HepG2 (cell line): ENCODE measurements around the gene ACTL8. TPM values are rescaled to one million over a fixed set of nuclear protein-coding genes. Genes with fewer than 3 reads are reported as not detected.

Experiments used
- CEBPZ ChIP-seq: IDR thresholded peaks from 2 replicates; pipeline ENCODE4 v1.6.1; 2012; ENCODE audit warnings: low read length, improper control_type of control experiment
- KAT7 ChIP-seq: IDR thresholded peaks from 2 replicates; pipeline ENCODE4 v1.6.1; 2018; ENCODE audit warnings: borderline replicate concordance, missing compliant biosample characterization
- KLF11 ChIP-seq: IDR thresholded peaks from 2 replicates; pipeline ENCODE4 v1.6.1; 2016; ENCODE audit warnings: missing compliant biosample characterization
- MYC ChIP-seq: sonication (generic); formaldehyde crosslinking; IDR thresholded peaks from 2 replicates; pipeline ENCODE4 v1.9.0; 2021; ENCODE audit warnings: missing genetic modification reagents, borderline replicate concordance
- NFE2L1 ChIP-seq: sonication (generic); formaldehyde crosslinking; IDR thresholded peaks from 2 replicates; pipeline ENCODE4 v1.4.0; 2020; ENCODE audit warnings: missing genetic modification reagents, mild to moderate bottlenecking, borderline replicate concordance
- PRDM10 ChIP-seq: sonication (generic); formaldehyde crosslinking; IDR thresholded peaks from 2 replicates; pipeline ENCODE4 v1.4.0; 2020; ENCODE audit warnings: low read depth, missing genetic modification reagents
- RXRA ChIP-seq: sonication (generic); formaldehyde crosslinking; IDR thresholded peaks from 2 replicates; pipeline ENCODE4 v1.5.1; 2020; ENCODE audit warnings: missing genetic modification reagents
- SNAI1 ChIP-seq: sonication (generic); formaldehyde crosslinking; IDR thresholded peaks from 2 replicates; pipeline ENCODE4 v1.5.0; 2020; ENCODE audit warnings: mild to moderate bottlenecking, missing genetic modification reagents, borderline replicate concordance
- SOX6 ChIP-seq, 2 experiments: fragments of 450-650 bp in 1 of 2; sonication (generic) in 1 of 2; formaldehyde crosslinking in 1 of 2; IDR thresholded peaks; 2 replicates each; pipeline versions ENCODE4 v1.4.0 to v1.6.1; 2017 to 2020; ENCODE audit warnings: antibody characterized with exemption in 1 of 2, mild to moderate bottlenecking in 1 of 2, missing genetic modification reagents in 1 of 2
- ZNF264 ChIP-seq: sonication (generic); formaldehyde crosslinking; IDR thresholded peaks from 2 replicates; pipeline ENCODE4 v1.4.0; 2020; ENCODE audit warnings: missing genetic modification reagents
- ZNF484 ChIP-seq: sonication (generic); formaldehyde crosslinking; IDR thresholded peaks from 2 replicates; pipeline ENCODE4 v1.5.1; 2020; ENCODE audit warnings: mild to moderate bottlenecking, low read depth, missing genetic modification reagents, borderline replicate concordance
- ZNF510 ChIP-seq: sonication (generic); formaldehyde crosslinking; IDR thresholded peaks from 2 replicates; pipeline ENCODE4 v1.4.0; 2020; ENCODE audit warnings: low read depth, mild to moderate bottlenecking, missing genetic modification reagents
- polyA plus RNA-seq, 8 experiments: library from polyadenylated mRNA; depleted of rRNA in 3 of 8; stranded (reverse) in 7 of 8; unstranded in 1 of 8; fragments of >200 nt; fragmentation: Illumina TruSeq in 4 of 8; extraction: Trizol in 4 of 8; gene quantifications; 2 replicates each; pipeline versions ENCODE4 v1.2.1 to v1.2.3, GENCODE V29; 2011 to 2016; ENCODE audit warnings: low read depth in 4 of 8, missing spikeins in 1 of 8, mixed read lengths in 1 of 8; ENCODE audit not compliant: insufficient read depth in 1 of 8
- total RNA-seq, 5 experiments: library from RNA; depleted of rRNA; stranded (reverse); fragments of >200 nt; fragmentation: Illumina TruSeq; extraction: Trizol; gene quantifications; 2 replicates each; pipeline ENCODE4 v1.2.3, GENCODE V29; 2016; ENCODE audit warnings: low read depth in 1 of 5
- TF ChIP-seq, protein P1 (sequence below): sonication (generic); formaldehyde crosslinking; IDR thresholded peaks from 2 replicates; pipeline ENCODE4 v1.9.0; 2022; ENCODE audit warnings: missing genetic modification reagents, mild to moderate bottlenecking, borderline replicate concordance
- TF ChIP-seq, protein P2 (sequence below): IDR thresholded peaks from 2 replicates; pipeline ENCODE4 v1.6.1; 2016; ENCODE audit warnings: missing compliant biosample characterization, missing genetic modification reagents, borderline replicate concordance
- TF ChIP-seq, protein P3 (sequence below): sonication (generic); formaldehyde crosslinking; IDR thresholded peaks from 2 replicates; pipeline ENCODE4 v1.4.0; 2020; ENCODE audit warnings: missing genetic modification reagents, borderline replicate concordance

Gene ACTL8
- total and polyA plus RNA-seq, 2 of the 13 experiments (the other 11 are each of a cell fraction or from before 2014, with no cell fraction given) = 0.09 to 0.64 TPM

DNA sequence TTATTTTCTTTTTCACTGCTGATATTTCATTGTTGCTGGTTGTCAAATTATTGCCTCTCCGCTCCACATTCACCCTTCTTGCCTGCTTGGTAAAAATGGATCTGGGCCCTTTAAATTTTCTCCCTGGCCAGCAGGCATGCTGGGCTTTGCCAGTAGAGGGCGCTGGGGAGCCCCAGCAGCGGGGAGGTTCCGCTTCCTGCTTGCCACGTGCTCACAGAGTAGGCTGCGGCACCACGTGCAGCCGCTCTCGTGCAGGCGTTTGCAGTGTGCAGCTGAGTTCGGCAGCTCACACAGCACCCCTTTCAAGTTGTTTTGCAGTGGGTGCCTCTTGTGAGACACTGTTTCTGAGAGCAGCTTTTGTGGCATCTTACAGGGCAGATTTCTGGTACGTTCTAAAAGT is at the start of gene ACTL8 (continued):
- TF ChIP-seq PRDM10 (CRISPR knock-in tag) (no peak), SOX6 (IDR thresholded peaks at IDR 0.05) (no peak), SOX6 (CRISPR knock-in tag; IDR thresholded peaks at IDR 0.05) (no peak), NFE2L1 (CRISPR knock-in tag) (no peak), KAT7 (no peak), ZNF484 (no peak), KLF11 (no peak), CEBPZ (no peak), ZNF510 (no peak), MYC (CRISPR knock-in tag) (peak; percentile 84; the same call in 1 of the 2 replicates), SNAI1 (CRISPR knock-in tag) (no peak), ZNF264 (CRISPR knock-in tag) (no peak), RXRA (CRISPR knock-in tag) (no peak)
- TF ChIP-seq, protein P1, sequence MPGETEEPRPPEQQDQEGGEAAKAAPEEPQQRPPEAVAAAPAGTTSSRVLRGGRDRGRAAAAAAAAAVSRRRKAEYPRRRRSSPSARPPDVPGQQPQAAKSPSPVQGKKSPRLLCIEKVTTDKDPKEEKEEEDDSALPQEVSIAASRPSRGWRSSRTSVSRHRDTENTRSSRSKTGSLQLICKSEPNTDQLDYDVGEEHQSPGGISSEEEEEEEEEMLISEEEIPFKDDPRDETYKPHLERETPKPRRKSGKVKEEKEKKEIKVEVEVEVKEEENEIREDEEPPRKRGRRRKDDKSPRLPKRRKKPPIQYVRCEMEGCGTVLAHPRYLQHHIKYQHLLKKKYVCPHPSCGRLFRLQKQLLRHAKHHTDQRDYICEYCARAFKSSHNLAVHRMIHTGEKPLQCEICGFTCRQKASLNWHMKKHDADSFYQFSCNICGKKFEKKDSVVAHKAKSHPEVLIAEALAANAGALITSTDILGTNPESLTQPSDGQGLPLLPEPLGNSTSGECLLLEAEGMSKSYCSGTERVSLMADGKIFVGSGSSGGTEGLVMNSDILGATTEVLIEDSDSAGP (CRISPR knock-in tag) = peak; percentile 57
- TF ChIP-seq, protein P2, sequence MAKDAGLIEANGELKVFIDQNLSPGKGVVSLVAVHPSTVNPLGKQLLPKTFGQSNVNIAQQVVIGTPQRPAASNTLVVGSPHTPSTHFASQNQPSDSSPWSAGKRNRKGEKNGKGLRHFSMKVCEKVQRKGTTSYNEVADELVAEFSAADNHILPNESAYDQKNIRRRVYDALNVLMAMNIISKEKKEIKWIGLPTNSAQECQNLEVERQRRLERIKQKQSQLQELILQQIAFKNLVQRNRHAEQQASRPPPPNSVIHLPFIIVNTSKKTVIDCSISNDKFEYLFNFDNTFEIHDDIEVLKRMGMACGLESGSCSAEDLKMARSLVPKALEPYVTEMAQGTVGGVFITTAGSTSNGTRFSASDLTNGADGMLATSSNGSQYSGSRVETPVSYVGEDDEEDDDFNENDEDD (CRISPR knock-in tag) = peak; percentile 39; the same call in 1 of the 2 replicates
- TF ChIP-seq, protein P3, sequence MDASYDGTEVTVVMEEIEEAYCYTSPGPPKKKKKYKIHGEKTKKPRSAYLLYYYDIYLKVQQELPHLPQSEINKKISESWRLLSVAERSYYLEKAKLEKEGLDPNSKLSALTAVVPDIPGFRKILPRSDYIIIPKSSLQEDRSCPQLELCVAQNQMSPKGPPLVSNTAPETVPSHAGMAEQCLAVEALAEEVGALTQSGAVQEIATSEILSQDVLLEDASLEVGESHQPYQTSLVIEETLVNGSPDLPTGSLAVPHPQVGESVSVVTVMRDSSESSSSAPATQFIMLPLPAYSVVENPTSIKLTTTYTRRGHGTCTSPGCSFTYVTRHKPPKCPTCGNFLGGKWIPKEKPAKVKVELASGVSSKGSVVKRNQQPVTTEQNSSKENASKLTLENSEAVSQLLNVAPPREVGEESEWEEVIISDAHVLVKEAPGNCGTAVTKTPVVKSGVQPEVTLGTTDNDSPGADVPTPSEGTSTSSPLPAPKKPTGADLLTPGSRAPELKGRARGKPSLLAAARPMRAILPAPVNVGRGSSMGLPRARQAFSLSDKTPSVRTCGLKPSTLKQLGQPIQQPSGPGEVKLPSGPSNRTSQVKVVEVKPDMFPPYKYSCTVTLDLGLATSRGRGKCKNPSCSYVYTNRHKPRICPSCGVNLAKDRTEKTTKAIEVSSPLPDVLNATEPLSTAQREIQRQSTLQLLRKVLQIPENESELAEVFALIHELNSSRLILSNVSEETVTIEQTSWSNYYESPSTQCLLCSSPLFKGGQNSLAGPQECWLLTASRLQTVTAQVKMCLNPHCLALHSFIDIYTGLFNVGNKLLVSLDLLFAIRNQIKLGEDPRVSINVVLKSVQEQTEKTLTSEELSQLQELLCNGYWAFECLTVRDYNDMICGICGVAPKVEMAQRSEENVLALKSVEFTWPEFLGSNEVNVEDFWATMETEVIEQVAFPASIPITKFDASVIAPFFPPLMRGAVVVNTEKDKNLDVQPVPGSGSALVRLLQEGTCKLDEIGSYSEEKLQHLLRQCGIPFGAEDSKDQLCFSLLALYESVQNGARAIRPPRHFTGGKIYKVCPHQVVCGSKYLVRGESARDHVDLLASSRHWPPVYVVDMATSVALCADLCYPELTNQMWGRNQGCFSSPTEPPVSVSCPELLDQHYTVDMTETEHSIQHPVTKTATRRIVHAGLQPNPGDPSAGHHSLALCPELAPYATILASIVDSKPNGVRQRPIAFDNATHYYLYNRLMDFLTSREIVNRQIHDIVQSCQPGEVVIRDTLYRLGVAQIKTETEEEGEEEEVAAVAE (CRISPR knock-in tag) = no peak
